Activated CD8-positive, alpha-beta memory T cell treated with anti-CD3 and anti-CD28 coated beads for 4 hours (primary cell): ENCODE data around the gene NPR2.

Experiments used
- DNase-seq, 2 donors: peaks; one replicate each; pipeline ENCODE4 v3.0.0-alpha.2; 2020; ENCODE audit warnings: low read depth in 2 of 2

The NPR2 gene

GRCh38 chr9:35858458-35858857, 67.1 kb downstream of the NPR2 start:
- DNase-seq: no peak
